ENCODE results near the gene MFSD6. TPM values are rescaled to one million over a fixed set of nuclear protein-coding genes. Genes with fewer than 3 reads are reported as not detected.
"Not testable (repeated sequence)": the region's sequence is repeated elsewhere in the genome, so short reads cannot be mapped to it uniquely, and the experiment has no call there.

MFSD6 gene
- 50.5 TPM for total RNA-seq
- long read RNA-seq, full-length matches to known transcripts, result 28 of 81 reads
- long read RNA-seq, partial matches to known transcripts, result 10 of 81 reads
- long read RNA-seq, other reads (novel, unspliced or antisense), result 43 of 81 reads

- ATAC-seq (peak; percentile 86 to 88), DNase-seq (peak; percentile 80)
- no peaks in the 10 kb centered on the region for H3K36me3 ChIP-seq
- intact Hi-C loops (cut with DNase I), result no loop called here
- peak within 1 kb of the TSS; percentile 92 for H3K27ac ChIP-seq
- H3K9me3 ChIP-seq, result no peaks in the 10 kb centered on the region
- no peak for TF ChIP-seq CTCF (IDR thresholded peaks at IDR 0.05)
- no peaks in the 10 kb centered on the region for H3K27me3 ChIP-seq (ENCODE audit: low read depth)
- peaks cover 23% of the 10 kb centered on the region for H3K4me1 ChIP-seq
- peak within 1 kb of the TSS; percentile 73 for H3K4me3 ChIP-seq
These were observed at the start of gene MFSD6 for GRCh38 chr2:190407662-190408537. TSS of gene MFSD6 (plus strand) at chr2:190408355. CDS start at chr2:190436030, 27,675 bp downstream.

GRCh38 chr2:190358655-190359448, 49.3 kb upstream of the MFSD6 start:
- H3K27me3 ChIP-seq (ENCODE audit: low read depth); DNase-seq; intact Hi-C loops (cut with DNase I); H3K4me3 ChIP-seq; H3K9me3 ChIP-seq: not testable (repeated sequence)
- H3K4me1 ChIP-seq, result peaks cover 55% of the 10 kb centered on the region
- peaks cover 16% of the 10 kb centered on the region for H3K36me3 ChIP-seq
- ATAC-seq, result peak; percentile 23 to 34
- peak overlapping the region; percentile 64 for H3K27ac ChIP-seq

GRCh38 chr2:190360561-190360960, 47.6 kb upstream of the MFSD6 start:
- Histone ChIP-seq H3K27me3 (ENCODE audit: low read depth) (no peaks in the 10 kb centered on the region), H3K4me1 (peaks cover 48% of the 10 kb centered on the region), H3K27ac (peak overlapping the region; percentile 64), H3K9me3 (no peaks in the 10 kb centered on the region), H3K36me3 (peaks cover 20% of the 10 kb centered on the region), H3K4me3 (no peak overlapping the region)
- no peak for ATAC-seq
- intact Hi-C loops (cut with DNase I), result no loop called here
- DNase-seq, result no peak
- no peak for TF ChIP-seq CTCF (IDR thresholded peaks at IDR 0.05)

- Histone ChIP-seq H3K36me3 (peaks cover 21% of the 10 kb centered on the region), H3K27me3 (ENCODE audit: low read depth) (no peaks in the 10 kb centered on the region), H3K9me3 (no peaks in the 10 kb centered on the region), H3K4me1 (peaks cover 45% of the 10 kb centered on the region), H3K27ac (no peak overlapping the region), H3K4me3 (no peak overlapping the region)
- intact Hi-C loops (cut with DNase I), result no loop called here
- DNase-seq (no peak), ATAC-seq (no peak)
- TF ChIP-seq CTCF (IDR thresholded peaks at IDR 0.05), result no peak
These were observed 47.2 kb upstream of the MFSD6 start for GRCh38 chr2:190360965-190361364.

GRCh38 chr2:190361572-190361971, 46.6 kb upstream of the MFSD6 start:
- no peak overlapping the region for H3K27ac ChIP-seq
- intact Hi-C loops (cut with DNase I), result no loop called here
- H3K27me3 ChIP-seq (ENCODE audit: low read depth), result no peaks in the 10 kb centered on the region
- ATAC-seq (no peak), DNase-seq (no peak)
- peaks cover 23% of the 10 kb centered on the region for H3K36me3 ChIP-seq
- no peaks in the 10 kb centered on the region for H3K9me3 ChIP-seq
- TF ChIP-seq CTCF (IDR thresholded peaks at IDR 0.05), result no peak
- peaks cover 39% of the 10 kb centered on the region for H3K4me1 ChIP-seq
- no peak overlapping the region for H3K4me3 ChIP-seq

Data from lower lobe of right lung (tissue), 2 donors.